Activated gamma-delta T cell (primary cell): Measurements from ENCODE around the gene CSMD2.

ENCODE experiments used
- DNase-seq: peaks from one replicate; lab custom pipeline; 2025; lab: John Stamatoyannopoulos, UW

CSMD2 gene

DNA sequence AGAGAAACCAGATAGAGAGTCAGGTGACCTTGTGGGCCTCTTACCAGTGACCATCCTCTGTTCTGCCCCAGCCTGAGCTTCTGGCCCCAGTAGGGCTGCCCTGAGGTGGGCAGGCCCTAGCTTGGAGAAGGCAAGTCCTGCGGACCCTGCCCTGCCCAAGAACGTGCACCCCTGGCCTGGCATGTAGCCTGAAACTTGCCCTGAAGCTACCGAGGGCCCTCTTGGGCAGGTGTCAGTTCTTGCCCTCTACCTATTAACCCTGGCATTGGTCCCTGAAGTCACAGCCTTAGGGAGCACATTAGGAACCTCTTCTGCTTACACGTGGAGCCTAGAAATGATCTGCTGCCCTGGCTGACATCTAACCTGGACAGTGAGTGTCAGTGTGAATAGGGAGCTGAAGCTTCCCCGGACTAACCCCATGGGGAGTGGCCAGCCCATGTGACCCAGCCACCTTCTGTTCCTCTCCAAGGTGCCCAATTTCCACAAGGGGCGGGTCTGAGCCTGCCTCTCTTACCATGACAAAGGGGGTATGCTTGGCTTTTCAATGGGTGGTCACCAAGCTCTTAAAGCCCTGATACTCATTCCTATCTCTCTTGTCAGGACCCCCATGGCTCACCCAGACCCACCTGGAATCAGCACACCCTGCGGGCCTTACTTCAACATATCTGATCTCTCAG lies 529.6 kb downstream of the CSMD2 start:
- no peak for DNase-seq

DNA sequence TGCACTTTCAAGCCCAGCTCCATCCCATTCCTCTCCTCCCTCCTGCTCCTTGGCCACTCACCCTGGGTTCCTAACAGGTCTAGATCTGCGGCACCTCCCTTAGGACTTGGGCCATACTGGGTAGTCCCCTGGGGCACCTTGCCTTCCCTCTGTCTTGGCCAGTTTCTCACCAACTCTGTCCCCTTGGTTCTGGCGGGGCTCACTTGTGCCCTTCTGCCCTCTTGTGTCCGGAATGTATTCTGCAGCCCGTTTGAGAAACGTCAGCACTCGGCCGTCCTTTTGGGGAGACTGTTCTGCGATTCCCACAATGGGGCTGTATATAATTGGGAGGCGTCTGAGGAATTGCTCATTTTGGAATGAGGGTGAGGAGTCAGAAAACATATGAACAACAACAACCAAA lies 530.2 kb downstream of the CSMD2 start:
- DNase-seq: no peak

DNA sequence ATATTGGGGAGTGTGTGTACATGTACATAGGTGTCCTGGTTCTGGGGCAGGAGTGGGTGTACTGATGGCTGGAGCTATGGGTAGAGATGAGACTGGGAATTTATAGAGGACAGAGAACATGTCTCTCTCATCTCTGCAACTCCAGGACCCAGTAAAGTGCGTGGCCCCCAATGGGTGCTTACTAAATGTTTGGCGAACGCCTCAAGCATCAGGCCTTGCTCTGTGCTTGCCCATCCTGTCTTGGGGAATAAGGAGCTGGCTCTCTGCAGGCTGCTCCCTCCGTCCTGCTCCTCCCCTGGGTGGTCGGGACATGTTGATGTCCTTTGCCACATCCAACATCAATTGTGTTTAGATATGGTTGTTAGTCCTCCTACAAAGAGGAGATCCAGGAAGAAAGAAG lies 530.9 kb downstream of the CSMD2 start:
- no peak for DNase-seq

DNA sequence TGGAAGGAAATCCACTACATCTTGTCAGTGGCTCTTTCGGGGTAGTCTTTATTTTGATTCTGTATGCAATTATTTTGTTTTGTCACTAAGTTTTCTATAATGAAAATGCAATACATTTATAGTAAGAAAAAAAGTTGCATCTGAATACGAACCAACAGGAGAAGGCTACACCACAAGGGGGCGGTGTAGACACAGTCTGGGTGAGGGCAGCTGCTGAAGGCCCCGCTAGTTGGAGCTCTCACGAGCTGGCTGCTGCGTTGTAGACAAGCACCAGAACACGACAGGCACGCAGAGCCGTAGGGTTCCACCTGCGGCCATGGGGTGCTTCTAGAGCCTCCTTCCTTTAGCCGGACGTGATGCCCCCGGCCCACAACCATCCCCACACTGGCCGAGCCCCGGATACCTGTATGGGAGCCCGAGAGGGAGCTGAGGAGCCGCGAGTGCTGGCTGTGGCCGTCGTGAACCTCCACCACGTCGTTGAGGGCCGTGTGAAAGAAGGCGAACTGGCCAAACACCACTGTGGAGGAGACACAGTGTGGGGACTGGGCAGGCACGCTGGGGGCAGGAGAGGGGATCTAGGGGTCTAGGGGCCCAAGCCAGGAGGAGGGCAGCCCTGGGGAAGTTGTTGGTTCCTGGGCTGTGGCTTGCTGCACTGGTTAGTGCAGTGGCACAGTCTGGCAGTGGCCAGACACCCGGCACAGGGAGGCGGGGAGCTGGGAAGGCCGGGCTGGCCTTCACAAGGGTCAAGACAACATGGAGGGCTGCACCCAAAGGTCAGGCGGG lies 531.8 kb downstream of the CSMD2 start:
- DNase-seq: no peak

DNA sequence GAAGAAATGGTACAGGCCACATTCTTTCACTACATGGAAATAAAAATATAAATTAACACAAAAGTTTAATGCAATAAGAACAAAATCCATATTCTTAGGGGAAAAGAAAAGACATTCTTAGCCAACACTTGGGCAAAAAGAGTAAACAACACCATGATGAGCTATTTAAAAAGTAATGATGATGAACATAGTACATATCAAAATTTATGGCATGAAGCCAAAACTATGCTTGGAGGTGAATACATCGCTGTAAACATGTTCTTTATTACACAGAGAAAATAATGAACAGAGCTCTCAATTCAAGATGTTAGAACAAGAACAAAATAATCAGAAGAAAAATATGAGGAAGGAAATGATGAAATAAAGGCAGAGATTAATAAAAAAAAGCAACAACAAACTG lies 534.3 kb downstream of the CSMD2 start:
- DNase-seq: no peak

DNA sequence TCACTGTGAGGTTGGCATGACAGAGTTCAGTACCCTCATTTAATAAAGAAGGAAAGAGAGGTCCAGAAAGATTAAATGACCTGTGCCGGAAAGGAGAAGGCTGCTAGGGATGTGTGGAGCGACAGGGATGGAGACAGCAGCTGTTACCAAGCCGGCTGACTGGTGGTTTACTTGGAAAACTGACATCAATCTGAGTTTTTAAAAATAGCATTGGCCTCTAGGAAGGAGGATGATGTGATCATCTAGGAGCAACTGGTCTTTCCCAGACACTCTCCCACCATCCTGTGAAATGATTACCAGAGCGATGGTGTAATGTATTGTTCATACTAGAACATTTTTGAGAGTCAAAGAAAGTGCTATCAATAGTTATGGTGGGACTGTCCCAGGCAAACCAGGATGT lies 538.2 kb downstream of the CSMD2 start:
- no peak for DNase-seq

DNA sequence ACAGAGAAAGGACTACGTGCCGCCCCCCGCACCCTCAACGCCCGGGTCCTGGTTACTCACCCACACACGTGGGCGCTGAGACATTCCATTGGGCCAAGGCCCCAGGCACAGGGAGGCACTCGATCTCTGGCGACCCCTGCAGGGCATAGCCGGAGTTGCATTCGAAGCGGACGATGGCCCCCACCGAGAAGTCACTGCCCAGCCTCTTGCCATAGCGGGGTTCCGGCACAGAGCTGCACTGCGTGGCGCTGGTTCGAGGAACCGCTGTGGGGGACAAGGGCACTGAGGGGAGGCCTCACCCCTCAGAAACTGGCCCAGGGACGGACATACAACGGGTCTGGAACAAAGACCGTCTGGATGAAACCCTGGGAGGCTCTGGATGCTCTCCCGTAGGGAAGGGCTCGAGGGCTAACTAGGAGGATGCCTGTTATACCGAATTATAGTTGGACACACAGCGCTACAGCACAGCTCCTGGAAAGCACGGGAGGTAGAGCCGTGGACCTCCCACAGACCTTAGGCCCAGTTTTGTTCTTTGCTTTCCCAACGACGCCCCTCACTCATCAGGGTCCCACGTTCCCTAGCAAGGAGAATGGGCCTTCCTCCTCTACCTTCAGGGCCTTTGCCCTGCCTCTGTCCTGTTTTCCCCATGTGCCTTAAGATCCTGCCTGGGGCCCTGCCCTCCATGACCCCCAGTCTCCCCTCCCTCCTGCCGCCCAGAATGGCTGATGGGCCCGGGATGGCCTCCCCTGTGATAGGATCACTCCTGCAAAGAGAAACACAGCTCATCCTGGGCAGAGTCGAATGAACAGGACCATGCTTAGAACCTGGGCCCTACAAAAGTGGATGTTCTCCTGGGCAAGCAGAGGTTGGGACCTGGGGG lies 539.8 kb downstream of the CSMD2 start:
- DNase-seq: no peak

DNA sequence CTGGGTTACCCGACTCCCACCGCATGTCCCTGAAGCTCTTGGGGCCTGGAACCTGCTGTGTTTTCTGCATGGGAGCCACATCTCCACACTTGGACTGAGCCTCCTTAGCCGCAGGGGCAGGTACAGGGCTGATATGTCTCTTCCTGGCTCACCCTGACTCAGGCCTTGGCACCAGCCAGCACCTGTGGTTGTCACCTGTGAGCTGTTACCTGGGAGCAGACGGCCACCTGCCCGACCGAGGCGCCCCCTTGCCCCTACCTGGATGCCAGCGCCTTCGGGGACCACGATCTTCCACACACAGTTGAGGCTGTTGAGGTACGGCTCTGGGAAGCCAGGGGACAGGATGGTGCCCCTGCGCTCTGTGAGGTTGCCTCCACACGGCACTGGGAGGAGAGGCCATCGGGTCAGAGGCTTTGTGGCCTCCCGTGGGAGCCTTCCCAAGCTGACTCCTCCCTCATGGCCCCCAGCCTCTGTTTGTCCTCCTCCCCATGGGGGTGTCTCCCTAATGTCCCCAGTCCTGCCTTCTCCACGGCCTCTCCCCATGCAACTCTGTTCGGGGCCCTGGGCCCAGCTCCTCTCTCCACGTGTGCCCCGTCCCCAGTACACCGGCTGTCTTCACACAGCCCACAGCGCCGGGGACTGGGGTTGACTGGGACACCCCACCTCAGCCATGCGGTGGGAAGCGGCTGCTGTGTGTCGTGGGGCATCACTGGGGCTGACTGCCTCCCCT lies 540.6 kb downstream of the CSMD2 start:
- DNase-seq: no peak

DNA sequence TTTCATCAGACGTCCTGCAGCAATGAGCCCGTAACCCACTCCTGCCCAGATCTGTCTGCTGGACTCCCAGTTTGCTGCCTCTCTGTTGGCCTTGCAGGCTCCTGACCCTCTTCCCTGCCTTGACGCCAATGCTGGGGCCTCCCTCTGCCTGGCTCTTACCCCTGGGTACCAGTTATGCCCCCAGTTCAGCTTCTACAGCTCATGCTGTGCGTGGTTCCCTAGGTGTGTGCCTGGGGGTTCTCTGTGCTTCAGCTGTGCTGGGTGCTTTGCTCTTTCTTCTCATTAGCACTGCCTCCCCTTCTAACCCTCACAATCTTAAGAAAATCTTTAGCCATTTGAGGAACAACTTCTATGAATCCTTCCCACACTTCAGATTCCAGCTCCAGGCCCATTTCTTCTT lies 541.2 kb downstream of the CSMD2 start:
- DNase-seq: no peak

DNA sequence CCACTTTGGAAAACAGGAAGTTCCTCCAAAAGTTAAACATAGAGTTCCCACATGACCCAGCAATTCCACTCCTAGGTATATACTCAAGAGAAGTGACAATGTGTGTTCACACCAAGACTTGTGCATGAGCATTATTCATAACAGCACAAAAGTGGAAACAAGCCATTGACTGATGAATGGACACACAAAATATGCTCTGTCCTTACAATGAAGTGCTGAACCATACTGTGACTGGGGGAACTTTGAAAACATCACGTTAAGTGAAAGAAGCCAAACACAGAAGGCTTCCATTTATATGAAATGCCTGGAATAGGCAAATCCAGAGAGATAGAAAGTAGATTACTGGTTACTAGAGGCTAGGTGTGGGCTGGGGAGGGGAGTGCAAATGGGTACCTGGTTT lies 542.3 kb downstream of the CSMD2 start:
- DNase-seq: no peak

DNA sequence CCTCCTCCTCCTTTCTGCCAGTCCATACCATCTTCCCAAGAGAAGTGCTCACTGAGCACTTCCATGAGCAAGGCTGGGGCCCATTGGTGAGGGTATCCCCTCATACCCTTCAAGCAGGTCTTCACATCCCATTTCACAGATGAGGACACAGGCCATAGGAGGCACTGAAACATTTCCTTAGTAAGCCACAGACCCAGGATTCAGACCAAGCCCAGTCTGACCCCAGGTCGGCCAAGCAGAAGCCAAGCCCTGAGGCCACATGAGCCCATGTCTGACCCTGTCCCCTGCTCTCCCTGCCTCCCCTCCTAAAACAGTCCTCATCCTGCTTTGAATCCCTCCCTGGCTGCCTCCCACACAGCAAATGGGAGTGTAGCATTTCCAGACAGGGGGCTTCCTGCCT lies 546.4 kb downstream of the CSMD2 start:
- no peak for DNase-seq

DNA sequence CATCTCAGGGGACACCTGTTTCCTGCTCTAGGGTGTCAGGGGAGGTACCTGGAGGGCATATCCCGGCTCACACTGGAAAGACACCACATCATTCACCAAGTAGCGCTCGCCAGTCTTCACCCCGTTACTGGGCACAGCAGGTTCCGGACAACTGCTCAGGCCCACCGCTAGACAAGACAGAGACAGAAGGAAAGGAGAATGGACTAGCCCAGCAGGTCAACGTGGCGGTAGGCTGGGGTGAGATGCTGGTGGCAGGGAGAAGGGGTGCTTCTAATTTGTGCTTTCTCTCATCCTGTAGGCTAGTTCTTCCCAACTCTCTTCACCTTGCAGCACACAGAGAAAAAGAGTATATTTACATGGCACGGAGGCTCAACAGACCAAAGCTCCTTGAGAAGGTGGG lies 547.6 kb downstream of the CSMD2 start:
- DNase-seq: no peak

DNA sequence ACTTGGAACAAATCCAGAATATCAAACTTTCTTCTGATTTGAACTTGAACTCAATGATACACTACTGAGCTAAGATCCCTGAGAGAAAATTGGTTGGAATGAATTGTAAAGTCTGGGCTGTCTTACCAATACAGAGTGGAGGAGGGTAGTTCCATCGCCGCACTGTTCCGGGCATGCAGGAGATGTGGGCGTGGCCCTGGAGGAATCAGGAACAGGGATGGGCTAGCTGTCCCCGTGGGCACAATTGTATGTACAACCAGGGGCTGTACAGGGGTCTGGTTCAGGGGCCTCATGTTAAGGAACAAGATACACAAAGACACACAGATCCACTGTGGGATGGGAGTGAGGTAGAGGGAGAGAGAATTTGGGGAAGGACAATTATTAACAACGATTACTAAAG lies 548.2 kb downstream of the CSMD2 start:
- no peak for DNase-seq

DNA sequence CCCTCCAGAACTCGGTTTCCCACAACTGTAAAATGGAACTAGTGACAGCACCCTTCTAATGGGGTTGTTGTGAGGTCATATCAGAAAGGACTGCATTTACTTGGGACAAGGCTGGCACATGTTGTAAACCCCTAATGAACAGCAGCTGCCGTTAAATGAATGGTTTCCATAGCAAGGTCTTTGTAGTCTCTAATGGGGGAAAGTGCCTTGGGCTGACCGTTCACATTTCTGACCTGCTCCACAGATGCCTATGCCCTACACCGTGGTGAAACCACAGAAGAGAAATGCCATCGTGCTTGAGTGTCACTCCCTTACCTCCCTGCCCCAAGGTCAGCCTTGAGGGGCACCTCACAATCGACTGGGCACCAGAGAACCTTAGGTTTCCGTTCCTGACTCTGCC lies 549.5 kb downstream of the CSMD2 start:
- no peak for DNase-seq

DNA sequence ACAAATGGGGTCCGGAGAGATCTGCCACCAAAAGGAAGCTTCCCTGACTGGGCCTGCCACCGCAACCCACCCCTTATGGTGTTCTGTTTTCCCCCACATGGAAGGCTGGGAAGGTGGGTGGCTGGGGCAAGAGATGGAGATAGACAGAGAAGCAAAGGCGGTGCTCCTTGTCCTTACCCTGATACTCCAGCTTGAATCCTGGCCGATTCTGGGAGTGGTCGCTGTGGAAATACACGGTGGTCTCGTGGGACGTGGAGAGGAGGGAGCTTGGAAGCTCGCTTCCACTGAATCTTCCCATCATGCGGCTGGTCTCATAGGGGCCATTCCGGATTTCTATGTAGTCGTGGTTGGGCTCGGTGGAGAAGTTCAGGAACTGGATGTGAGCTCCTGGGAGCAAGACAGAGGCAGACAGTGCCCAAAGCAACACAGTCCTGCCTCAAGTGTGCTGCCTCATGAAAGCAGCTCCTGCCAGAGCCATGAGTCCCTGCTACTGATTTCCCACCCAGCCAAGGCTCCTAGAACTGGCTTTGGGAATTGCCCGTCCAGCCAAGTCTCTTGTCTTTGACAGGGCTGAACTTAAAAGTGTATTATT lies 554.1 kb downstream of the CSMD2 start:
- DNase-seq: no peak

DNA sequence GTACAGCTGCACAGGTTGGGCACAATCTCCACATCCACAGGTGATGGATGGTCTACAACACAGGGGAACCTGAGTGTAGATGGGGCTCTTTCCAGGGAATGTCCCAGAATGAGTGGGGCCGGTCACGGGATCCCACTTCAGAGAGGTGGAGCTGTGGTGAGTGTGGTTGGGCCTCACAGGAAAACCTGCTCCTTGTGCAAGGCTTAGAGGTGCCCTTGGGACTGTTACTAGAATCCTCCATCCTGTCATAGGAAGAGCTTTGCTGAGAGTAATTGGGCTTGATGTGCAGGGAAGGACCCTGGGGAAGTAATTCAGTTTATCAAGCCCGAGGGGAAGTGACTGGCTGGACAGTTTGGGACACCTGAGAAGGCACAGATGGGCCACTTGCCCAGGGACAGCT lies 554.6 kb downstream of the CSMD2 start:
- no peak for DNase-seq

DNA sequence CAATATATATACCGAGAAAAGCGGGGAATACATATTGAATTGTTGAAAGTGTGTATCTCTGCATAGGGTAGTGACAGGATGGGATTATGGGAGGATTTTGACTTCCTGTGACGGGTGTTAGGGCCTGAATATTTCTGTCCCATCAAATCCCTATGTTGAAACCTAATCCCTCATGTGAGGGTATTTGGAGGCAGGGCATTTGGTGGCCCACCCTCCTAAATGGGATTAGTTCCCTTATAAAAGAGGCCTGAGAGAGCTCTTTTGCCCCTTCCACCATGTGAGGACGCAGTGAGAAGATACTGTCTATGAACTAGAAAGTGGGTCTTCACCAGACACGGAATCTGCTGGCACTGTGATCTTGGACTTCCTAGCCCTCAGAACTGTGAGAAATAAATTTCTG lies 555.3 kb downstream of the CSMD2 start:
- no peak for DNase-seq

DNA sequence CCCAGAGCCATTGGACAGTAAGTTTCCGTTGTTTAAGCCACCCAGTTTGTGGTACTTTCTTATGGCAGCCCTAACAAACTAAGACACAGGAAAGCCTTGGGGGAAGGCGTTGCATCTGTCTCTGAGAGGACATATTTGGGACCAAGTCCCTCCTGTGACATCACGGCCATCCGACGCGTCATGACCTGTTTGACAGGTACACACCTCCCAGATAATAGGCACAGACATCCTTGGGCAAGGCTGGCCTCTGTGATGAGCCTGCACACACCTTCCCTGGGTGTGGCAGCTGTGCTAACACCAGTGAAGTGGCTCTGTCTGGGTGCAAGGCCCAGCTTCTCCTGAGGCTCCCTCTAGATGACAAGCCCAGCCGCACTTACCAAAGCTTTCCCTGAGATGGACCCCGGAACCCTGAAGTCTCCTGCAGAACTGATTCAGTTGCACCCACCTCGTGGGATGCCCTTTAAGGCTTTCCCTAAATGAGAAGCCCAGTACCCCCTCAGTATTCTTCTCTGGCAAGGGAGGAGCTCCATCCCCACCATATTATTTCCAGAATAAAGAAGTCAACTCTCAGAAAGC lies 556.1 kb downstream of the CSMD2 start:
- no peak for DNase-seq

DNA sequence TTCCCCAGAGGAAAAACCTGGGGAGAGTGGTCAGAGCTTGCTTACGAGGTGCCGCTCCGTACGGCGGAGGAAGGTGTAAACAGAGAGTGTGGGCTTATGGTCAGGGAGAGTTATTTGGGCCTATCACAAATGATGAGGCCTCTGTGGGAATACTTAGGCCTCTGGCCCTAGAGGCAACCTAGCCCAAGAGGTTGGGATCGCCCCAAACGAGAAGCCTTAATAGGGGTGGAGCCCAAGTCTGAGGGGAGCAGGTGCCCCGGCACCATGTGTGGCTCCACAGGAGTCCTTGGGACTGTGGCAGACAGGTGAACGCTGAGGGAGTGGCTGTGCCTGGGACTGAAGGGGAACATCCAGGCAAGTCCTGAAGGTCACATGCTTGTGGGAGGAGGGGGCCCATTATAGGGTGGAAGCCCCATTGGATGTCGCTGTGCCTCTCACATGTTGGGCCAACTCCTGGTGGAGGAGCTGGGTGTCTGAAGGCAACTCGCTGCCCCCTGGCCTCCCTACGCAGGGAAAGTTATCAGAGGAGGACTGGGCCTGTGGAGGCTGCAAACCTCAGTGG lies 557.5 kb downstream of the CSMD2 start:
- no peak for DNase-seq

DNA sequence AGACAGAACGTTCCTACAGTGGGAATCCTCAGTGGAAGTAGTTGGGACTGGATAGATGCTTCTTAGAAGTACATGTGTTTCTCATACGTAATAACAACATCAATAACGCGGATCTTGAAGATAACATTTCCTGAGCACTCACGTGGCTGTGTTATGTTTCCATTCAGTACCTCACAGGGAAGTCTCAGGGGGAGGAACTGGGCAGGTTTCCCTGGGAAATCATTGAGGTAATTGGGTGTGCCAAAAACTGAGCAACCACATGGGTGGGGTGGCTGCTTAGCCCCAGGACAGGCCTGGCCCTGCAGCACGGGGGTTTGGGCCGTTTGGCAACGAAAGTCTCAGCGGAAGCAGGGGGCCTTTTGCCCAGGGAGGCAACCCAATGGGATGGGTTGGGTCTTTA lies 558.8 kb downstream of the CSMD2 start:
- no peak for DNase-seq

DNA sequence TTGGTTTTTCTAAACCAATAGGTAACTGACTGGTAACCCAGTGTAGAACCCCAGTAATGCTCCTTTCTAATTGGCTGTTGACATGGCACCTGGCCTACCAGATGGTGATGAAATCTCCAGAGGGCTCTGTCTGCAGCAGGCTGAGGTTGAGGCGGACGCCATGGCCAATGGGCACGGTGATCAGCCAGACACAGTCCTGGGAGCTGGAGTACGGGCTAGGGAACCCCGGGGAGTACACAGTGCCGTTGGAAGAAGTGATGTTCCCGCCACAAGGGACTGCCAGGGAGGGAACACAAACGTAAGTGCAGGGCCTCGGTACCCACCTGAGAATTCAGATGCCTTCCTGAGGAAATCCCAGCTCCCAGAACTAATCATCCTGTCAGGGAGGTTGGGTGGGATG lies 562.8 kb downstream of the CSMD2 start:
- no peak for DNase-seq
